ENCODE results near the gene OSBPL9. TPM values are rescaled to one million over a fixed set of nuclear protein-coding genes. Genes with fewer than 3 reads are reported as not detected.

OSBPL9 gene
- total RNA-seq, 1 experiment from 2014 or later, result 62.4 TPM

DNA sequence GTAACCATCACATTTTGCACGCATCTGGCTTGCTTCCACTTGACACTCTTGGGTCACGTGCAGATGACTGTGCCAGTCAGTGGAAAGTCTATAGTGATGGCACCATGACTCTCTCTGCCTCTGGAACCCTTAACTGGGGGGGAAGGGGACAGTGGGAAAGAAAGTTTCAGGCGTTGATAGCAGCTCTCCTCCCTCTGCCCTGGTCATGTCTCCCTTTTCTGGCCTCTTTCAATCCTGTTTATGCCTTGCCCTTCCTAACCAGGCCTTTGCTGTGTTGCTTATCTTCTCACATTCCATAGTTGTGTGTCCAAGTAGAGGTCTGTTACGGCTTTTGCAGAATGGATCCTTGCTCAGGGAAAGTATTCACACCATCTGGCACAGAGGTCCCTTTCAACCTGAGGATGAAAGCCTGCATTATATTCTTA is 168.1 kb downstream of the OSBPL9 start:
- Histone ChIP-seq H3K9me3 (ENCODE audit: low read depth, low read length, poor library complexity, severe bottlenecking) (no peaks in the 10 kb centered on the region), H3K4me3 (ENCODE audit: low read depth, low read length, poor library complexity, severe bottlenecking) (no peak overlapping the region), H3K4me1 (ENCODE audit: insufficient read depth, low read length, poor library complexity, severe bottlenecking) (no peaks in the 10 kb centered on the region), H3K36me3 (ENCODE audit: insufficient read depth, low read length, poor library complexity, severe bottlenecking) (peaks cover 58% of the 10 kb centered on the region), H3K27ac (ENCODE audit: low read depth, low read length, poor library complexity, severe bottlenecking) (no peak overlapping the region), H3K27me3 (replicated peaks; ENCODE audit: insufficient read depth, low read depth, low read length, poor library complexity) (no peaks in the 10 kb centered on the region)
- ChIA-PET POLR2A (ENCODE audit: low non-redundant PET) (interaction anchor here (0.5 kb wide), 1 partner anchor 29 kb away, joined by 3 read pairs; no protein-coding TSS in a partner anchor), CTCF (interaction anchor here (0.6 kb wide), 1 partner anchor 141 kb away, joined by 3 read pairs; no protein-coding TSS in a partner anchor)
- DNase-seq (ENCODE audit: low spot score), result no peak
- intact Hi-C loops (cut with micrococcal nuclease; ENCODE audit: unreplicated experiment), result no loop called here
- no TSS peak for BruUV-seq (replicated peaks)
- no peak for TF ChIP-seq EZH2 (IDR thresholded peaks at IDR 0.05; ENCODE audit: borderline replicate concordance, low read depth, low read length, poor library complexity, severe bottlenecking)
- TF ChIP-seq, protein P1, sequence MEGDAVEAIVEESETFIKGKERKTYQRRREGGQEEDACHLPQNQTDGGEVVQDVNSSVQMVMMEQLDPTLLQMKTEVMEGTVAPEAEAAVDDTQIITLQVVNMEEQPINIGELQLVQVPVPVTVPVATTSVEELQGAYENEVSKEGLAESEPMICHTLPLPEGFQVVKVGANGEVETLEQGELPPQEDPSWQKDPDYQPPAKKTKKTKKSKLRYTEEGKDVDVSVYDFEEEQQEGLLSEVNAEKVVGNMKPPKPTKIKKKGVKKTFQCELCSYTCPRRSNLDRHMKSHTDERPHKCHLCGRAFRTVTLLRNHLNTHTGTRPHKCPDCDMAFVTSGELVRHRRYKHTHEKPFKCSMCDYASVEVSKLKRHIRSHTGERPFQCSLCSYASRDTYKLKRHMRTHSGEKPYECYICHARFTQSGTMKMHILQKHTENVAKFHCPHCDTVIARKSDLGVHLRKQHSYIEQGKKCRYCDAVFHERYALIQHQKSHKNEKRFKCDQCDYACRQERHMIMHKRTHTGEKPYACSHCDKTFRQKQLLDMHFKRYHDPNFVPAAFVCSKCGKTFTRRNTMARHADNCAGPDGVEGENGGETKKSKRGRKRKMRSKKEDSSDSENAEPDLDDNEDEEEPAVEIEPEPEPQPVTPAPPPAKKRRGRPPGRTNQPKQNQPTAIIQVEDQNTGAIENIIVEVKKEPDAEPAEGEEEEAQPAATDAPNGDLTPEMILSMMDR (conservative IDR thresholded peaks at IDR 0.05; ENCODE audit: low read depth, low read length), result no peak

DNA sequence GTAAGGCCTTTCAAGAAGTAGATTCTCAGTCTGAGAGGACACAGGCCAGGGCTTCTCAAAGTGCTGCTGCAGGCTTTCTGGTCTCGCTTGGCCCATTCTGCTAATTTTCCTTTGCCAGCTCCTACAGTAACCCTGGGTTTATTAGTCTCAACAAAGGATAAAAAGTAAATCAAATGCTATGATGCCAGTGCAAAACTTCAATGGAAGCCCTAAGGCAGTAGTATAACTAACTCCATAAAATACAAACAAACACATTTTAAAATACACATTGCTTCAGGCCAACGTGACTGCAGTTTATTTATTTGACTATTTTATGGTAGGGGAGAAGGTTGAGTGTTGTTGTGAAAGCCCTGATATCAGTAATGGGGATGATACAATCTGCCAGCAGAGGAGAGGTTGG is 172.0 kb downstream of the OSBPL9 start:
- ChIA-PET CTCF (no interaction called here), POLR2A (ENCODE audit: low non-redundant PET) (no interaction called here)
- H3K9me3 ChIP-seq (ENCODE audit: low read depth, low read length, poor library complexity, severe bottlenecking), result no peaks in the 10 kb centered on the region
- H3K27me3 ChIP-seq (replicated peaks; ENCODE audit: insufficient read depth, low read depth, low read length, poor library complexity), result no peaks in the 10 kb centered on the region
- H3K4me3 ChIP-seq (ENCODE audit: low read depth, low read length, poor library complexity, severe bottlenecking), result no peak overlapping the region
- peaks cover 88% of the 10 kb centered on the region for H3K36me3 ChIP-seq (ENCODE audit: insufficient read depth, low read length, poor library complexity, severe bottlenecking)
- H3K27ac ChIP-seq (ENCODE audit: low read depth, low read length, poor library complexity, severe bottlenecking), result peak overlapping the region; percentile 9
- no peak for TF ChIP-seq EZH2 (IDR thresholded peaks at IDR 0.05; ENCODE audit: borderline replicate concordance, low read depth, low read length, poor library complexity, severe bottlenecking)
- TF ChIP-seq, protein P1 (conservative IDR thresholded peaks at IDR 0.05; ENCODE audit: low read depth, low read length), result no peak
- no TSS peak for BruUV-seq (replicated peaks)
- H3K4me1 ChIP-seq (ENCODE audit: insufficient read depth, low read length, poor library complexity, severe bottlenecking), result no peaks in the 10 kb centered on the region
- intact Hi-C loops (cut with micrococcal nuclease; ENCODE audit: unreplicated experiment), result no loop called here
- DNase-seq (ENCODE audit: low spot score), result no peak

DNA sequence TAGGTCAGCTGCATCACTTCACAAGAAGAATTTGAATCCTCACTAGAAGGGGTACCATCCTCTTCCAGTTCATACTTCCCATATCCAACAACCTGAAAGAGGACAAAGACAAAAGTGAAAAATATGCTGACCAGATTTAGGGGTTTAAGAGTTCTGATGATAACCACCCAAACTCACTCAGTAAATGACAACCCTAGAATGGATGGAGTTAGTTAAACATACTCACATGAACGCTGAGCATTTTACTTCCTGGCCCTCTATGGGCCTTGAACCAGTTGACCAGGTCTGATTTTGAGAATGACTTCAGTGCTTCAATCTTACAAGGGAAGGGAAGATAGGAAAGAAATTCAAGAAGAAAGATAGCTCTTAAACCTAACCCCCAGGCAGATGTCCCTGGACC is 172.4 kb downstream of the OSBPL9 start:
- BruUV-seq (replicated peaks), result TSS peak; percentile 7
- no peak overlapping the region for H3K4me3 ChIP-seq (ENCODE audit: low read depth, low read length, poor library complexity, severe bottlenecking)
- peaks cover 93% of the 10 kb centered on the region for H3K36me3 ChIP-seq (ENCODE audit: insufficient read depth, low read length, poor library complexity, severe bottlenecking)
- POLR2A ChIA-PET (ENCODE audit: low non-redundant PET), result no interaction called here
- CTCF ChIA-PET, result no interaction called here
- DNase-seq (ENCODE audit: low spot score), result no peak
- H3K9me3 ChIP-seq (ENCODE audit: low read depth, low read length, poor library complexity, severe bottlenecking), result no peaks in the 10 kb centered on the region
- H3K27ac ChIP-seq (ENCODE audit: low read depth, low read length, poor library complexity, severe bottlenecking), result peak overlapping the region; percentile 9
- intact Hi-C loops (cut with micrococcal nuclease; ENCODE audit: unreplicated experiment), result no loop called here
- no peaks in the 10 kb centered on the region for H3K27me3 ChIP-seq (replicated peaks; ENCODE audit: insufficient read depth, low read depth, low read length, poor library complexity)
- no peaks in the 10 kb centered on the region for H3K4me1 ChIP-seq (ENCODE audit: insufficient read depth, low read length, poor library complexity, severe bottlenecking)
- TF ChIP-seq EZH2 (IDR thresholded peaks at IDR 0.05; ENCODE audit: borderline replicate concordance, low read depth, low read length, poor library complexity, severe bottlenecking), result no peak
- TF ChIP-seq, protein P1 (conservative IDR thresholded peaks at IDR 0.05; ENCODE audit: low read depth, low read length), result no peak

Data from A673 (cell line).